OCI-LY1 (cell line): Measurements from ENCODE around the gene CPA2.

Source experiments
- H2AFZ ChIP-seq: fragments of 200-600 bp; sonication (generic), shearing (Covaris generic); 2 replicates; pipeline ENCODE4 v1.6.0; 2014; ENCODE audit warnings: antibody characterized with exemption, mild to moderate bottlenecking, low read length
- H3F3A ChIP-seq: fragments of 200-600 bp; sonication (generic), shearing (Covaris generic); 2 replicates; pipeline ENCODE4 v1.6.0; 2014; ENCODE audit warnings: mild to moderate bottlenecking, antibody characterized with exemption, low read length, moderate library complexity; ENCODE audit not compliant: insufficient read depth
- H3K27ac ChIP-seq: fragments of 200-600 bp; sonication (generic); 2 replicates; pipeline ENCODE4 v1.5.1; 2014; ENCODE audit warnings: low read length, mixed run types, mild to moderate bottlenecking, low read depth; ENCODE audit not compliant: poor library complexity, severe bottlenecking
- H3K27me3 ChIP-seq: fragments of 200-600 bp; sonication (generic); 2 replicates; pipeline ENCODE4 v1.6.0; 2014; ENCODE audit warnings: antibody characterized with exemption, mild to moderate bottlenecking, low read length, moderate library complexity; ENCODE audit not compliant: insufficient read depth
- H3K36me3 ChIP-seq: fragments of 200-600 bp; sonication (generic); 2 replicates; pipeline ENCODE4 v1.6.1; 2014; ENCODE audit warnings: mild to moderate bottlenecking, antibody characterized with exemption, low read length, moderate library complexity, mixed read lengths; ENCODE audit not compliant: insufficient read depth
- H3K4me1 ChIP-seq: fragments of 200-600 bp; sonication (generic); 2 replicates; pipeline ENCODE4 v1.5.1; 2014; ENCODE audit warnings: mild to moderate bottlenecking, low read length, moderate library complexity; ENCODE audit not compliant: insufficient read depth, severe bottlenecking
- H3K4me2 ChIP-seq: fragments of 200-600 bp; sonication (generic), shearing (Covaris generic); 2 replicates; pipeline ENCODE4 v1.6.1; 2014; ENCODE audit warnings: low read length
- H3K4me3 ChIP-seq: fragments of 200-600 bp; sonication (generic); 2 replicates; pipeline ENCODE4 v1.5.1; 2014; ENCODE audit warnings: low read length, low read depth, mild to moderate bottlenecking, mixed read lengths; ENCODE audit not compliant: poor library complexity, severe bottlenecking
- H3K79me2 ChIP-seq: fragments of 200-600 bp; shearing (Covaris generic); 2 replicates; pipeline ENCODE4 v1.6.1; 2016; ENCODE audit warnings: mixed run types, low read length, mixed read lengths; ENCODE audit not compliant: insufficient read depth
- H3K9ac ChIP-seq: fragments of 200-600 bp; sonication (generic), shearing (Covaris generic); 2 replicates; pipeline ENCODE4 v1.6.1; 2014; ENCODE audit warnings: mild to moderate bottlenecking, low read length, mixed read lengths
- H3K9me2 ChIP-seq: fragments of 200-600 bp; sonication (generic), shearing (Covaris generic); 2 replicates; pipeline ENCODE4 v1.6.1; 2014; ENCODE audit warnings: low read depth, mild to moderate bottlenecking, low read length, mixed read lengths
- H3K9me3 ChIP-seq: fragments of 200-600 bp; shearing (Covaris generic); 2 replicates; pipeline ENCODE4 v1.6.1; 2014; ENCODE audit warnings: low read length, mixed read lengths
- H4K20me1 ChIP-seq: fragments of 200-600 bp; sonication (generic), shearing (Covaris generic); 2 replicates; pipeline ENCODE4 v1.6.0; 2016; ENCODE audit warnings: mild to moderate bottlenecking, low read length; ENCODE audit not compliant: insufficient read depth
- EZH2 ChIP-seq: fragments of 200-600 bp; sonication (generic), shearing (Covaris generic); IDR thresholded peaks from 2 replicates; pipeline ENCODE4 v1.8.0; 2017; ENCODE audit warnings: borderline replicate concordance, mixed run types, mild to moderate bottlenecking, antibody characterized with exemption, low read length, moderate library complexity, mixed read lengths
- TF ChIP-seq, protein P1 (sequence below): fragments of 200-600 bp; sonication (generic), shearing (Covaris generic); IDR thresholded peaks from 2 replicates; pipeline ENCODE4 v1.5.1; 2017; ENCODE audit warnings: mild to moderate bottlenecking, antibody characterized with exemption, low read length, moderate library complexity, mixed read lengths

CPA2 gene

DNA sequence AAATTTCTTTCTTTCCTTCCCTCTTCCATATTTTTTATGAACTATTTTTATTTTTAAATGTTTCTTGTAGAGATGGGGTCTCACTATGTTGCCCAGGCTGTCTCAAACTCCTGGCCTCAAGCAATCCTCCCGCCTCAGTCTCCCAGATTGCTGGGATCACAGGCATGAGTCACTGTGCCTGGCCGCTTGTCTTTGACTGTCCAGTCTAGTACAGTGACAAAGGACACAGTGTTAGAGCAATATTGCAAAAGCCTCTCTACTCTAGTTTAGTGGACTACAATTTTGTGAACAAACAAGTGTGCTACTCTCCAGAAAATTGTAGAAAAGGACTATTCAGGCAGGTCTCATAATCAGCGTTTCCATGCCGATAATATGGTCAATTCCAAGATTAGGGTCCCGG lies 37.3 kb downstream of the CPA2 start:
- Histone ChIP-seq H3K4me2 (no peak overlapping the region), H4K20me1 (no peaks in the 10 kb centered on the region), H3K27me3 (peaks cover 16% of the 10 kb centered on the region), H3K9me2 (no peaks in the 10 kb centered on the region), H3K79me2 (no peaks in the 10 kb centered on the region), H3K4me1 (no peaks in the 10 kb centered on the region), H3K4me3 (no peak overlapping the region), H3K9ac (no peak overlapping the region), H3F3A (no peaks in the 10 kb centered on the region), H3K27ac (no peak overlapping the region), H3K36me3 (no peaks in the 10 kb centered on the region), H2AFZ (no peak overlapping the region), H3K9me3 (no peaks in the 10 kb centered on the region)
- TF ChIP-seq, protein P1, sequence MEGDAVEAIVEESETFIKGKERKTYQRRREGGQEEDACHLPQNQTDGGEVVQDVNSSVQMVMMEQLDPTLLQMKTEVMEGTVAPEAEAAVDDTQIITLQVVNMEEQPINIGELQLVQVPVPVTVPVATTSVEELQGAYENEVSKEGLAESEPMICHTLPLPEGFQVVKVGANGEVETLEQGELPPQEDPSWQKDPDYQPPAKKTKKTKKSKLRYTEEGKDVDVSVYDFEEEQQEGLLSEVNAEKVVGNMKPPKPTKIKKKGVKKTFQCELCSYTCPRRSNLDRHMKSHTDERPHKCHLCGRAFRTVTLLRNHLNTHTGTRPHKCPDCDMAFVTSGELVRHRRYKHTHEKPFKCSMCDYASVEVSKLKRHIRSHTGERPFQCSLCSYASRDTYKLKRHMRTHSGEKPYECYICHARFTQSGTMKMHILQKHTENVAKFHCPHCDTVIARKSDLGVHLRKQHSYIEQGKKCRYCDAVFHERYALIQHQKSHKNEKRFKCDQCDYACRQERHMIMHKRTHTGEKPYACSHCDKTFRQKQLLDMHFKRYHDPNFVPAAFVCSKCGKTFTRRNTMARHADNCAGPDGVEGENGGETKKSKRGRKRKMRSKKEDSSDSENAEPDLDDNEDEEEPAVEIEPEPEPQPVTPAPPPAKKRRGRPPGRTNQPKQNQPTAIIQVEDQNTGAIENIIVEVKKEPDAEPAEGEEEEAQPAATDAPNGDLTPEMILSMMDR, result no peak
- no peak for TF ChIP-seq EZH2

DNA sequence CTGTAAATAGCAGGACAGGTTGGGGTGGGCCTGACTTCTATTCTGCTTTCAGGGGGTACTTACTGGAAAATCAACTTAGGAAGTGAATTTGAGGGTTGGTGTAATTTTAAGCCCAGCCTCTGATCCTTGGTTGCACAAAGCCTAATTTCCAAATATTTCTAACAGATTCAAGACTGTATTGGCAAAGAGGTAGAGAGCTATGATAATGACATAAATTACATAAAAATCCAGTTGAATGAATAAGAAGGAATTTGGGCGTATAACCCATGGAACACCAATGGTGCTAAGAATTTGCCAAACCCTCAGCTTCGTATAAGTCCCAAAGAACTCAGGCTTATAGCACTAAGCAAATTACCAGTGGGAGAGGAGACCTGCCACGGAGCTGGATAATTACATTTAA lies 38.2 kb downstream of the CPA2 start:
- no peak for TF ChIP-seq EZH2
- TF ChIP-seq, protein P1, result no peak
- H3K36me3 ChIP-seq, result no peaks in the 10 kb centered on the region

DNA sequence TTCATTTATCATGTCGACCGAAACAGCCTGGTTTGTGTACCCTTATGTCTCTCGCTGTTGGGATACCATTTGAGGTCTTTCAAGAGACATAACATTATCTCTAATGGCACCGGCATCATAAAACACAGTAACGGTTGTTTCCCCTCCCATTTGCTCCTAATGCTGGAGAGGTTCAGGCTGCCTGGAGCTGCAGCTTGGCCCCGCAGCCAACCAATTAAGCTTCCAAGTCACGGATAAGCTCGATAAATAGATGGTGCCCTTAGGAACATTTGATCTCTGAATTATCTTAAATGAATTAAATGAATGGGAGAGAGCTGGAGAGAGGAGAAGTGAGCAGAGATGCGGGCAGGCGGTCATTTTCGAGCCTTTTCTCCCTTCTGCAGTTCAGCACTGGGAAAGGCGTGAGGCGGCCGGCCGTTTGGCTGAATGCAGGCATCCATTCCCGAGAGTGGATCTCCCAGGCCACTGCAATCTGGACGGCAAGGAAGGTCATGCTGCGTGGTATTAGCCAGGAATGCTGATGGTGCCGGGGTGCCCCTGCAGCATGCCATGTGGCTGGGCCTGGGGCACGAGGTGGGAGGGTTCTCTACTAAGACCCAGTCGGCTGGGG lies 38.9 kb downstream of the CPA2 start:
- H3F3A ChIP-seq, result no peaks in the 10 kb centered on the region
- H3K9ac ChIP-seq, result no peak overlapping the region
- no peak overlapping the region for H3K27ac ChIP-seq
- no peak for TF ChIP-seq EZH2
- TF ChIP-seq, protein P1, result no peak
- H3K9me3 ChIP-seq, result no peaks in the 10 kb centered on the region
- no peaks in the 10 kb centered on the region for H4K20me1 ChIP-seq
- no peak overlapping the region for H3K4me2 ChIP-seq
- H2AFZ ChIP-seq, result no peak overlapping the region
- no peaks in the 10 kb centered on the region for H3K79me2 ChIP-seq
- no peaks in the 10 kb centered on the region for H3K4me1 ChIP-seq
- peaks cover 18% of the 10 kb centered on the region for H3K27me3 ChIP-seq
- H3K9me2 ChIP-seq, result no peaks in the 10 kb centered on the region
- H3K36me3 ChIP-seq, result no peaks in the 10 kb centered on the region
- H3K4me3 ChIP-seq, result no peak overlapping the region

More for the DNA sequence above, 38.2 kb downstream of the CPA2 start:
- no peaks in the 10 kb centered on the region for H3K79me2 ChIP-seq
- H3K27me3 ChIP-seq, result peaks cover 18% of the 10 kb centered on the region
- H3K4me1 ChIP-seq, result no peaks in the 10 kb centered on the region
- no peak overlapping the region for H3K4me2 ChIP-seq
- H3K27ac ChIP-seq, result no peak overlapping the region
- no peak overlapping the region for H3K9ac ChIP-seq
- H4K20me1 ChIP-seq, result no peaks in the 10 kb centered on the region
- H3K4me3 ChIP-seq, result no peak overlapping the region
- H3F3A ChIP-seq, result no peaks in the 10 kb centered on the region
- no peak overlapping the region for H2AFZ ChIP-seq
- no peaks in the 10 kb centered on the region for H3K9me3 ChIP-seq
- H3K9me2 ChIP-seq, result no peaks in the 10 kb centered on the region
